Epithelial cell of umbilical artery (primary cell): ENCODE measurements around the gene DNASE1. TPM values are rescaled to one million over a fixed set of nuclear protein-coding genes. Genes with fewer than 3 reads are reported as not detected.

Source experiments
- total RNA-seq: library from RNA; depleted of rRNA; stranded (reverse); fragments of >200 nt; gene quantifications from 2 replicates; pipeline ENCODE4 v1.2.3, GENCODE V29; 2014

The DNASE1 gene
- total RNA-seq, result 5.8 and 12.2 TPM in 2 replicates

GRCh38 chr16:3654249-3654991 lies at the start of gene DNASE1:
Gene DNASE1, plus strand, starts transcription at chr16:3654691. Its CDS starts 683 bp downstream, at chr16:3655374.

GRCh38 chr16:3611146-3611975 lies 43.1 kb upstream of the DNASE1 start, which contains the start of gene SLX4:
Gene SLX4, minus strand, starts transcription at chr16:3611606. Its CDS starts 2,642 bp downstream, at chr16:3608964.

Other genes with a start within 250 kb of the DNASE1 start
- 1.9 and 2.6 TPM in 2 replicates for gene ZNF597, start 211.2 kb upstream of the DNASE1 start, total RNA-seq
- 11.0 and 27.5 TPM in 2 replicates for gene NAA60, start 211.0 kb upstream of the DNASE1 start, total RNA-seq
- not detected in 2 replicates for gene C16orf90, start 159.2 kb upstream of the DNASE1 start, total RNA-seq
- 14.3 and 22.0 TPM in 2 replicates for gene CLUAP1, start 153.7 kb upstream of the DNASE1 start, total RNA-seq
- gene NLRC3, start 77.3 kb upstream of the DNASE1 start, total RNA-seq, result 2.9 and 10.4 TPM in 2 replicates
- 2.6 and 2.9 TPM in 2 replicates for gene SLX4, start 43.1 kb upstream of the DNASE1 start, total RNA-seq
- 73.1 and 99.7 TPM in 2 replicates for gene TRAP1, start 62.8 kb downstream of the DNASE1 start, total RNA-seq
- gene CREBBP, start 226.0 kb downstream of the DNASE1 start, total RNA-seq, result 8.4 and 10.0 TPM in 2 replicates